ENCODE measurements around the gene HPSE2.

DNA sequence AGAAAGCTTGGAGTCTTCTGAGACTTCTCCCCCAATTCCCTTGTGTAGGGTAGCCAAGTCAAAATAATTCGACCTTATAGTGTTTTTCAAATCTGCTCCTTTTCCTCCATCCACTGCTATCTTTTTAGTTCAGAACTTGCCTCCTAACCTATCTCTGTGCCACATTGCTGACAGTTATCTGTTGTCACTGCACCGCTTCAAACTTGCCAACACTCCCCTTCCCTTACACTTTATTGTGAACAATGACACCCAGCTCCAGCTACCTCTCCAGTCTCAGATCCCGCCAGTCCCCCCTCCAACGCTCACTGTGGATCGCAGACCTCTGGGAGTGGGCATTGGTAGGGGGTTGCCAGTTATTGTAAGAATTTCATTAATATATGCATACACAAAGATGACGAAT, 772.6 kb downstream of the HPSE2 start:
- TF ChIP-seq, protein P1, sequence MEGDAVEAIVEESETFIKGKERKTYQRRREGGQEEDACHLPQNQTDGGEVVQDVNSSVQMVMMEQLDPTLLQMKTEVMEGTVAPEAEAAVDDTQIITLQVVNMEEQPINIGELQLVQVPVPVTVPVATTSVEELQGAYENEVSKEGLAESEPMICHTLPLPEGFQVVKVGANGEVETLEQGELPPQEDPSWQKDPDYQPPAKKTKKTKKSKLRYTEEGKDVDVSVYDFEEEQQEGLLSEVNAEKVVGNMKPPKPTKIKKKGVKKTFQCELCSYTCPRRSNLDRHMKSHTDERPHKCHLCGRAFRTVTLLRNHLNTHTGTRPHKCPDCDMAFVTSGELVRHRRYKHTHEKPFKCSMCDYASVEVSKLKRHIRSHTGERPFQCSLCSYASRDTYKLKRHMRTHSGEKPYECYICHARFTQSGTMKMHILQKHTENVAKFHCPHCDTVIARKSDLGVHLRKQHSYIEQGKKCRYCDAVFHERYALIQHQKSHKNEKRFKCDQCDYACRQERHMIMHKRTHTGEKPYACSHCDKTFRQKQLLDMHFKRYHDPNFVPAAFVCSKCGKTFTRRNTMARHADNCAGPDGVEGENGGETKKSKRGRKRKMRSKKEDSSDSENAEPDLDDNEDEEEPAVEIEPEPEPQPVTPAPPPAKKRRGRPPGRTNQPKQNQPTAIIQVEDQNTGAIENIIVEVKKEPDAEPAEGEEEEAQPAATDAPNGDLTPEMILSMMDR (IDR thresholded peaks at IDR 0.05; ENCODE audit: borderline replicate concordance, extremely low read depth, low read length, poor library complexity, severe bottlenecking), result no peak
- TF ChIP-seq EZH2 (IDR thresholded peaks at IDR 0.05; ENCODE audit: borderline replicate concordance, low read depth, low read length, severe bottlenecking), result no peak

Measured in DND-41 (cell line).